Measurements from ENCODE around the gene KRTAP4-7.
A peak's percentile ranks its signal among the peaks of the same experiment; 100 is the strongest.
"Not testable (repeated sequence)": the region's sequence is repeated elsewhere in the genome, so short reads cannot be mapped to it uniquely, and the experiment has no call there.

Gene KRTAP4-7

DNA sequence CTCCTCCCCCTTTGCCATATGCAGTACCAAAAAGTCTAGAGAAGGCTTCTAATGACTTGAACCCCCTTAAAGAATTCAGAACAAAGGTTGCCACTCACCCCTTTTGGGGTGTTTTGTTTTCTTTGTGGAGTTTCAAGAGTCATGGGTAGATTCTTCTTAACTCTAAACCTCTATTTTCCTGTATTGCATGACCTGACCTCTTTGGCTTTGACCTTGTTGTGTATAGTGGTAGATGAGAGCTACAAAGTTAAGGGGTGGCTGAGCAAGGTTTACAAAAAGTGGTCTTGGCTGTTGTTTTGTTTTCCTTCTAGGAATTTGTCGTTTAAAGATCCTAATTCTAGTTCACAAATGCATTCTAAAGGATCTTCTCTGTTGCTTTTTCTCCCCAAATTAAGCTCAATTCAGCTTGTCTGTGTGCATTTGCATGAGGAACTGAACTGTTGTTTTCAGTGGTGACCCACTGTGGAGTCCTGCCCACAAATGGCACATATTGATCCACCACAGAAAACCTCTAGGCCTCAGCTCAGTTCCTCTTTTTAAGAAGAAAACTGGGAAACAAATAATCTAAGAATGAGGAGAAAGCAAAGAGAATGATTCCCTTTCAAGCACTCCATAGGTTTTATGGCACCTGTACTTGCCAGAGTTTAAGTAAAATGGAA is 24.9 kb downstream of the KRTAP4-7 start:
- DNase-seq (ENCODE audit: low spot score), result not testable (repeated sequence)

DNA sequence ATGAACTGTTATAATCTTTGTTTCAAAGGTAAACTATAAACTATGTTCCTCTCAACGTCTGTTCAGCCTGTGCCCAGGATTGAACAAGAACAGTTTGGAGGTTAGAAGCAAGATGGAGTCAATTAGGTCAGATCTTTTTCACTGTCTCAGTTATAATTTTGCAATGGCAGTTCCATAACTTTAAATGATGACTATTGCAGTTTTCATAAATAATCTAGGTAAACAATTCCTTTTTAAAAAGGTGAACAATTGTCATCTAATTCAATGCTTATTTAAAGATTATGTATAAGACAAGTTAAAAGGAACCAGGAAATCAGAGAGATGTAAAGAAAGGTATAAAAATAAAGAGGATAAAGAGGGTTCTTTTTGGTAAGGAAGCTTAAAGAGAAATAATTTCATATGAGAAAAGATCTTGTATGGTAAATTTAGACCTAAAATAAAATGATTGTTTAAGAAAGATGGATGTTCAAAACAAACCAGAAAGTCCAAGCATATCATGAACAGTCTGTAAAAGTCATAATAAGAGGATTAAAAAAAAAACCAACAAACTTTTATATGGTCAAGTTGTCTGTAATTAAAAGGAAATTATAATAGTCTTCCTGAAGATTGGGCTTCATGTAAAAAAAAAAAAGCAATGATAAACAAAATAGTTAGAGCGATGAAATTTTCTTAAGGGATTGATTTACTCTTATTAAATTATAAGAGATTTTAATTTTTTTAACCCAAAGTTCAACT is 27.4 kb downstream of the KRTAP4-7 start:
- DNase-seq (ENCODE audit: low spot score), result no peak

DNA sequence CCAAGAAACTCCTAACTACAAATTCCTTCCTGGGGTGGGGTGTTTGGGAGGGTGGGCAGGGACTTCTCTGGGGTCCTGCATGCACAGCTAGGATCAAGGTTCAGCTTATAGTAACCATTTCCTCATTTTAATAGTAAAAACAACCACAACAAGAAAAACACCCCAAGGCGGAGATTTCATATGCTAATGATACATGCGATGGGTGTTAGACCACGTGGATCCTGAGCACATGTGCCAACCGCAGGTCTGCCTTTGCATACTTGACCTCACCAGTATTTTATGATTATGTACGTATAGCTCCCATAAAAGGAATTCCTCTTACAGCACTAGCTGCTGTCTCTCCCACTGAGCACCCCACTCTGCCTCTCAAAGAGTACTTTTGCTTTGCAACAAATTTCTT is 32.3 kb downstream of the KRTAP4-7 start:
- DNase-seq (ENCODE audit: low spot score), result no peak

DNA sequence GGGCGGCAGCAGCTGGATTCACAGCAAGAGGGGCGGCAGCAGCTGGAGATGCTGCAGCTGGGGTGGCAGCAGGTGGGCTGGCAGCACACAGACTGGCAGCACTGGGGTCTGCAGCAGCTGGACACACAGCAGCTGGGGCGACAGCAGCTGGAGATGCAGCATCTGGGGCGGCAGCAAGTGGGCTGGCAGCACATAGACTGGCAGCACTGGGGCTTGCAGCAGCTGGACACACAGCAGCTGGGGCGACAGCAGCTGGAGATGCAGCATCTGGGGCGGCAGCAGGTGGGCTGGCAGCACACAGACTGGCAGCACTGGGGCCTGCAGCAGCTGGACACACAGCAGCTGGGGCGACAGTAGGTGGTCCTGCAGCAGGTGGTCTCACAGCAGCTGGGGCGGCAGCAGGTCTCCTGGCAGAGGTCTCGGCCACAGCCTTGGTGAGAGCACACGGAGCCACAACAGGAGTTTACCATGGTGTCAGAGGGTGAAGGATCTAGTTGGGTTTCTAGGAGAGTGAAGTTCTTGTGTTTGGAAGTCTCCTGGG is 34.0 kb downstream of the KRTAP4-7 start, which contains the start of gene KRTAP4-11:
TSS of gene KRTAP4-11 (minus strand) at position 528 of the 541 bp plus-strand sequence. CDS start at position 470, 58 bp downstream.
- DNase-seq (ENCODE audit: low spot score), result not testable (repeated sequence)

DNA sequence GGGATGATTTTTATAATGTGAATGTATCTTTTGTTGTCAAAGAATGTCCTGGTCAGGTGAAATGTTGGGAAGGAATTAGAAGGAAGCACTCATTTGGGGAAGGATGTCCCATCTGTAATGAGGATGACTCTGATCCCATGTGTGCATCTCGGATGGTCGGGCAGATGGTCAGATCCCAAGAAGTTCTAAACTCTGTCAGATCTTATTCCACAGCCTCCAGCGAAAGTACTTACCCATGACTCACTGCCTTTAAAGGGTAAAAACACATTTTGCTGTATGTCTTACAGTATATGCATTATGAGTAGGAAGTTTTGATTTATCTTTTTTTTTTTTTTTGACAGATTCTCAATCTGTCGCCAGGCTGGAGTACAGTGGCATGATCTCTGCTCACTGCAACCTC is 34.8 kb downstream of the KRTAP4-7 start:
- DNase-seq (ENCODE audit: low spot score), result no peak

DNA sequence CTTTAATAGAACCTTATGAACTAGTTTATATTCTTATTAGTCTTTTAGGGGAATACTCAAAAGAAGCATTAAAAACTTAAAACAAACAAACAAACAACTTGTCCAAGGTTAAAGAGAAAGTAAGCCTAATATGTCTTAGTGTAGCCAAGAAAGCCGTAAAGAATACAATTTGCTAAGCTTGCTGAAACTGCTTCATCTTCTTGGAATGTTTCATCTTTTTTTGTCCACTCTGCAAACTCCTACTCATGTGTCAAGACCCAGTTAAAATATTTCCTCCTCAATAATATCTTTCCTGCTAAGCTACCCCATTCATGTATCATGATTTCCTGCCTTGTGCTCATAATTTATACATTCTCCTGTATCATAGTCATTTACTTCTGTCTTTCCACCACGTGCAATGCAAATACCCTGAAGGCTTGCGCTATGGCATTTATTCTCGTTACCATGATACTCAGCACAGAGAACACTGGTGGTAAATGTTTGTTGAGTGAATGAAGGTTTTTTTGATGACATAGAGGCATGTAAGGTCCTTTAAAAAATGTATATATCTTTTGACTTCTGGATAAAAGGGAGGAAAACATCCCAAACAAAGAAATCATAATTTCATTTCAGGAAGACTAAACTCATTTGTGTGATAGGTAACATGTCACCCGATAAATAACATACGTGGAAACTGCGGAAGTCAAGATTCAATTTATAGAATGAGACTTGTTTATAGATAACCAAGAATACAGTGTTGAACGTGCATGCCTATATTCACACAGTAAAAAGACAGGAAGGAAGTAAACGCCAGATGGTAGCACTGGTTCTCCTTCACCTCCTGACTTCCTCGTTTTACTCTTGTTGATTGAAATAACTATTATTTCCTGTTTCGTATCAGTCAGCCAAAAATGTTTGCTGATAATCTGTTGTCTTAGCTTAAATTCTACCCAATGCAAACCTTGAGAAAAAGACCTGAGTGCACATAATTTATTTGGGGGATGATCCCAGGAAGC is 36.0 kb downstream of the KRTAP4-7 start:
- DNase-seq (ENCODE audit: low spot score), result peak; percentile 44

DNA sequence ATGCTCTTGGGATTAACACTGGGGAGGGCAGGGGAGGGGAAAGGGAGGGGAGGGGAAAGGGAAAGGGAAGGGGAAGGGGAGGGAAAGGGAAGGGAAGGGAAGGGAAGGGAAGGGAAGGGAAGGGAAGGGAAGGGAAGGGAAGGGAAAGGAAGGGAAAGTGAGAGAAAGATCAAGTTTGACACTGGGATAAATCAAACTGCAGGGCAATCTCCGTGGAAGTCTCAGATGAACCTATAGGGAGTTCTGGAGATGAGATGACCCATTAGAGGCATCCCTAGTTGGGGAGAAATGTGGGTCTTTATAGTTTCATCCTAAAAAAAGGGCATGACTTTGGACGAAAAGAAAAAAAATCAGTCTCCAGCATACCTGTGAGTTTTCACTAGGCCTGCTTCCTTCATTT is 37.8 kb downstream of the KRTAP4-7 start:
- no peak for DNase-seq (ENCODE audit: low spot score)

DNA sequence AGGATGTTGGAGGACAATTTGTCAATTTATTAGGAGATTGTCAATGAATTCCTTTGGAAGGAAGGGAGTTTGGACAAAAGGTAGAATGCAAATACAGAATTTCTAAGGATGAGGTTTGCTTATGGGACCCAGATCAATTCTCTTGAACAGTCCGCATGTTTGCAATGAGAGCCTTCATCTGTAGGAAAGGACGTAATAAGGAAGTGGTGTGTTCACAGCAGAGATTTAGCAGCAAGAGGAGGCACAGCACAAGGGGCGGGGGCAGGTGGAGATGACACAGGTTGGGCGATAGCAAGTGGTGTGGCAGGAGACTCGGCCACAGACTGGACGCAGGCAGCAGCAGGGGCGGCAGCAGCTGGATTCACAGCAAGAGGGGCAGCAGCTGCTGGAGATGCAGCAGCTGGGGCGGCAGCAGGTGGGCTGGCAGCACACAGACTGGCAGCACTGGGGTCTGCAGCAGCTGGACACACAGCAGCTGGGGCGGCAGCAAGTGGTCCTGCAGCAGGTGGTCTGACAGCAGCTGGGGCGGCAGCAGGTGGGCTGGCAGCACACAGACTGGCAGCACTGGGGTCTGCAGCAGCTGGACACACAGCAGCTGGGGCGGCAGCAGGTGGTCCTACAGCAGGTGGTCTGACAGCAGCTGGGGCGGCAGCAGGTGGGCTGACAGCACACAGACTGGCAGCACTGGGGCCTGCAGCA is 39.5 kb downstream of the KRTAP4-7 start:
- not testable (repeated sequence) for DNase-seq (ENCODE audit: low spot score)

DNA sequence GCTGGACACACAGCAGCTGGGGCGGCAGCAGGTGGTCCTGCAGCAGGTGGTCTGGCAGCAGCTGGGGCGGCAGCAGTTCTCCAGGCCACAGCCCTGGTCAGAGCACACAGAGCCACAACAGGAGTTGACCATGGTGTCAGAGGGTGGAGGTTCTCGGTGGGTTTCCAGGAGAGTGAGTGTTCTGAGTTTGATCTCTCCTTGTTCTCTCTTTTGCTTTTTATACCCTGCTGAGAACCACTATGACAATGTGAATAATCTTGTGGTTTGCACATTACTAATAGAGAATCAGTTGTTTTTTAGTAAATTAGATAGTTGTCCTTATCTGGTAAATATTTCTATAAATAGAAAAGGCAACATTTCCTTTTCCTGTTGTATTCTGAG is 40.0 kb downstream of the KRTAP4-7 start, which contains the start of gene KRTAP4-12:
TSS of gene KRTAP4-12 (minus strand) at position 192 of the 381 bp plus-strand sequence. CDS start at position 132, 60 bp downstream.
- DNase-seq (ENCODE audit: low spot score), result not testable (repeated sequence)

DNA sequence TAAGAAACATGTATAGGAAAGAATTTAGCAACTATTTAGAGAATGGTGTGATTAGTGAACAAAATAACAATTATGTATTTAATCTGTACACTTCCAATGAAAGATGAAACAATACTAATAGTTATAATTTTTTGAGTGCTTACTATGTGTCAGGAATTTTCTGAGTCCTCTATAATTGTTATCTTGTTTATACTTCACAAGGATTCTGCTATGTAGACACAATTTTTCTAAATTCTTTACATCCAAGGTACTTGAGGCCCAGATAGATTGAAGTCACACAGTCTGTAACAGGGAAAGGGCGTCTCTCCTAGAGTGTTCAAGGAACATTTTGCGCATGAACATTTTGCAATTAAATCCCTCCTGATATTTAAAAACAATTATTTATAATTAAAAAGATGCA is 41.1 kb downstream of the KRTAP4-7 start:
- DNase-seq (ENCODE audit: low spot score), result no peak

DNA sequence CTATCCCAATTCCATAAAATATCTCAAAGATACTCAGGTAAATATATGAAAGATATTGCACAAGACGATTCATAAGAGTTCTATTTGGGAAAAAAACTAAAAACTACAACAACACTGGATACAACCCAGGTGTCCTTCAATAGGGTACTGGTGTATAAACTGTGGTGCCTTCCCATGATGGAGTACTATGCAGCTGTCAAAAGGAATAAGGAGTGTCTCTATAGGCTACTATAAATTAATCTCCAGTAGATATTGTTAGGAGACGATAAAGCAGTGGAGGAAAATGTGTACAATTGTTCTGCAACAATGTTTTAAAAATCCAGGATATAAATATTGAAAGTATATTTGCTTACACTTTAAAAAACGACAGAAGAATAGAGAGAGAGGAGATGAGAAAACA is 42.5 kb downstream of the KRTAP4-7 start:
- no peak for DNase-seq (ENCODE audit: low spot score)

DNA sequence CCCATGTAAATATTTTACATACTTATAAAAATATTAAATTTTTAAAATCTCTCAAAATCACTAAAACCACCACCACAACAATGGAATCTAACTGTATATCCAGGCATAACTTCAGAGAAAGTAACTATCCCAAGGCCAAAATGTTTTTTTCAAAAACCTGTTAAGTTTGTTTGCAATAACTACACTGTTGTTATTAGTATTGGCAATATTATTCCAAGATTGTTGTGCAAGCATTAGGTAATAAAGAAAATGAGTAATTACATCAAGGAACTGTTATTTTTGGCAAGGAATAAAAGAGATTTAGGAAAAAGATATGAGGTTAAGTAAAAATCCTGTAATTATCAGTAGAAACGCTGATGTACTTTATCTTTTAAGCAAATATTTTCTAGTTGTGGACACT is 43.4 kb downstream of the KRTAP4-7 start:
- no peak for DNase-seq (ENCODE audit: low spot score)

DNA sequence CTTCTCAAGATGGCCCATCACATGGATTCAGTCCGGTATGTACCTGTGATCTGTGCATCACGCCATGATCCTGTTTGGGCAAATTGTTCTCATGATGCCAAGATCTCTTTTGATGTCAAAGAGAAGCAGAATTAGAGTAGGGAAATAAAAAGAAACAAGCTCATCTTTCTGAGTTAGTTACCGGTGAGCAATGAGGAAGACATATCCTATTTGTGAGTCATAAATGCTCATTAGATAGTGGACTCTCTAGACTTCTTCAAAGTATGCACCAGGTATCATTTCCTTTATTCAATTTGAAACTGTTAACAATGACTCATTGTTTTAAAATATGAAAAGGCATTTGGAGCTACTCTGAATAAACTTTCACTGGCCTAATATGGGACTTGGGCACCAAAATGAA is 48.0 kb downstream of the KRTAP4-7 start:
- DNase-seq (ENCODE audit: low spot score), result no peak

DNA sequence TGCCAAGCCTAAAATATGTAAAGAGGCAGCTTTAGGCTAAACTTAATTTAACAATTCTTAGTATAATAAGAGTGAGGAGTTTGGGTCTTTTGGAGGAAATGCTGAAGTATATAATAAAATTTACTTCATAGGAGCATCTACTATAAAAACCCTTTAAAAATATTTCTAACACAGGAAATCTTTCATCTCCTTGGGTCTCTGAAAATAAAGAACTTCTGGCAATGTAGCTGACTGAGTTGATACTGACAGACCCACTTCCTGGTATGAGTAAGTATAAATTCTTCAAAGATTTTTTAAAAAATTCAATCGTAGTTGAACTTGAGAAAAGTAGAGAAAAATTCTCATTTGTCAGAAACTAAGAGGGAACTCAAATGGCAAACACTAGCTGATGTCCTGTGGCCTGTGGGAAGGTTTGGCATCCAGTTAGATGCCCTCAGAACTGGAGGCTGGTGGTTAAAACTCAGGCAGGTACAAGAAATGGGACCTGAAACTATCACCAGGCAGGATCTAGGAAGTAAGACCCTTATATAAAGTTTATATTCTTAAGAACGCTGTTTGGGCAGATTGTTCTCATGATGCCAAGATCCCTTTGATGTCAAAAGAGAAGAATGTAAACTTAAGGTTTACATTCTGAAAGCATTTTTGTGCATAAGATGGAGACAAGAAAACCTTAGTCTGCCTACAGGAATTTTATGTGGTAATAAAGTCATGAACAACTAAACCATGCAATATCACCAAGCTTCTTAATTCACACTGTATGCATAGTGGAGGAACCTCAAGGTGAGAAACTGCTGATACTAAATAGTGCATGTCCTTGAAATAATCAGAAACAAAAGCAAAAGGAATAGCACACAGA is 50.2 kb downstream of the KRTAP4-7 start:
- no peak for DNase-seq (ENCODE audit: low spot score)

Measured in kidney capillary endothelial cell (primary cell).